NCI-H345 (cell line): ENCODE measurements around the gene KMT2B.
"Not testable (repeated sequence)": the region's sequence is repeated elsewhere in the genome, so short reads cannot be mapped to it uniquely, and the experiment has no call there.

Experiments used
- DNase-seq: peaks from one replicate; lab custom pipeline; 2025; lab: John Stamatoyannopoulos, UW

KMT2B gene

GRCh38 chr19:35710784-35711723 lies 6.7 kb upstream of the KMT2B start:
- no peak for DNase-seq

DNA sequence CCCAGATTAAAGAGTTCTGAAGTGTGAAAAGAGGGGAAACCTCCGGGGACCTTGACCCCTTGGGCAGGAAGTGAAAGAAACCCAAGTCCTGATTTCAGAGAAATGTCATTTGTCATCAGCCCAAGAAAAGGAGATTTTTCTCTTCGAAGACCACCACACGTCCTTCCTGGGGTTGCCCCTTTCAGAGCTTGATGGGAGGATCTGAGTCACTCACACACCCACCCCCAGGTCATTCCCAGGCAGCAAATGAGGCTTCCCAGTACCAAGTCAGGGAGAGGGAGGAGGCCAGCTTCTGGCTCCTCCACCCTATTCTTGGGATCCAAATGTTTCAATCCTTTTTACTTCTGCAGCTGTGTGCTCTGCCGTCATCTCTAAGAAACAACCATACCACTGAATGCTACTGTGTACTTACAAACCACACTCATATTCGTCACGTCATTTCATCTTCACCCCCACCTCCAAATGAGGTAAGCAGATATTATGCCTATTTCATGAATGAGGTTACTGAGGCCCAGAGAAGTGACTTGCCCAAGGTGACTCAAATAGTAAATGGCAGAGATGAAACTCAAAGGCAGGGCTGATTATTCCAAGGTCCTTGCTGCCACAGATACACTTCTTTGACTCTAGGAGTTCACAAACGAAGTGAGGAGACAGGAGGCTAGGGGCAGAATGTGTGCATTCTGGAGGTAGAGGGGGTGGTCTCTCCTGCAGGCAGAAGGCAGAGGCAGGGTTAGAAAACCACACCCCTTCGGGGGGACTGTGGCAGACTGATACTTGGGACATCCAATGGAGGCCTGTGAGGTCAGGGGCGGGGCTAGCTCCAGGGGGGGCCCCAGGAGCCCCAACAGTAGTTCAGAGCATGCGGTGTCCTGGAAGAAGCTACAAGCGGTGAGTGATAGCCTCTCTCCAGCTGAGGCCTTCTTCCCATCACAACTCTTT lies 5.0 kb upstream of the KMT2B start:
- DNase-seq: no peak

GRCh38 chr19:35713506-35713850 lies 4.3 kb upstream of the KMT2B start:
- no peak for DNase-seq

- DNase-seq: no peak
Observed at GRCh38 chr19:35713904-35714495, 3.8 kb upstream of the KMT2B start.

DNA sequence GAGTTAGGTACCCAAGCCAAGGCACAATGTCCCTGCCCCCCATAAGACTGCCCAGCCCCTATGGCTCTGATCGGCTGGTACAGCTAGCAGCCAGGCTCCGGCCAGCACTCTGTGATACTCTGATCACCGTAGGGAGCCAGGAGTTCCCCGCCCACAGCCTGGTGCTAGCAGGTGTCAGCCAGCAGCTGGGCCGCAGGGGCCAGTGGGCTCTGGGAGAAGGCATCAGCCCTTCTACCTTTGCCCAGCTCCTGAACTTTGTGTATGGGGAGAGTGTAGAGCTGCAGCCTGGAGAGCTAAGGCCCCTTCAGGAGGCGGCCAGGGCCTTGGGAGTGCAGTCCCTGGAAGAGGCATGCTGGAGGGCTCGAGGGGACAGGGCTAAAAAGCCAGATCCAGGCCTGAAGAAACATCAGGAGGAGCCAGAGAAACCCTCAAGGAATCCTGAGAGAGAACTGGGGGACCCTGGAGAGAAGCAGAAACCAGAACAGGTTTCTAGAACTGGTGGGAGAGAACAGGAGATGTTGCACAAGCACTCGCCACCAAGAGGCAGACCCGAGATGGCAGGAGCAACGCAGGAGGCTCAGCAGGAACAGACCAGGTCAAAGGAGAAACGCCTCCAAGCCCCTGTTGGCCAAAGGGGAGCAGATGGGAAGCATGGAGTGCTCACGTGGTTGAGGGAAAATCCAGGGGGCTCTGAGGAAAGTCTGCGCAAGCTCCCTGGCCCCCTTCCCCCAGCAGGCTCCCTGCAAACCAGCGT lies 3.0 kb upstream of the KMT2B start:
- peak; percentile 49 for DNase-seq

DNA sequence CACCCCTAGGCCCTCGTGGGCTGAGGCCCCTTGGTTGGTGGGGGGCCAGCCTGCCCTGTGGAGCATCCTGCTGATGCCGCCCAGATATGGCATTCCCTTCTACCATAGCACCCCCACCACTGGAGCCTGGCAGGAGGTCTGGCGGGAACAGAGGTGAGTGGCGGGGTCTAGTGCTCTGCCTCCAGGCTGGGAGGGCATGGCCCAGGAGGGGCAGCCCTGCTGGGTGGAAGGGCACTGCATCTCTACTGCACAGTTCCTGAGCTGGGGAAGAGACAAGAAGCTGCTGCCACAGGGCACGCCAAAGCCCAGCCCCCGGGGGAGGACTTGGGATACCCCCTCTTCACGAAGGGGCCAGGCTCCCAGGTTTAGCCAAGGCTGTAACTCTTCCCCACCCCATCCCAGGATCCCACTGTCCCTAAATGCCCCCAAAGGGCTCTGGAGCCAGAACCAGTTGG lies 2.4 kb upstream of the KMT2B start:
- DNase-seq: no peak

GRCh38 chr19:35715981-35716800 lies 1.6 kb upstream of the KMT2B start:
- peak; percentile 74 for DNase-seq

DNA sequence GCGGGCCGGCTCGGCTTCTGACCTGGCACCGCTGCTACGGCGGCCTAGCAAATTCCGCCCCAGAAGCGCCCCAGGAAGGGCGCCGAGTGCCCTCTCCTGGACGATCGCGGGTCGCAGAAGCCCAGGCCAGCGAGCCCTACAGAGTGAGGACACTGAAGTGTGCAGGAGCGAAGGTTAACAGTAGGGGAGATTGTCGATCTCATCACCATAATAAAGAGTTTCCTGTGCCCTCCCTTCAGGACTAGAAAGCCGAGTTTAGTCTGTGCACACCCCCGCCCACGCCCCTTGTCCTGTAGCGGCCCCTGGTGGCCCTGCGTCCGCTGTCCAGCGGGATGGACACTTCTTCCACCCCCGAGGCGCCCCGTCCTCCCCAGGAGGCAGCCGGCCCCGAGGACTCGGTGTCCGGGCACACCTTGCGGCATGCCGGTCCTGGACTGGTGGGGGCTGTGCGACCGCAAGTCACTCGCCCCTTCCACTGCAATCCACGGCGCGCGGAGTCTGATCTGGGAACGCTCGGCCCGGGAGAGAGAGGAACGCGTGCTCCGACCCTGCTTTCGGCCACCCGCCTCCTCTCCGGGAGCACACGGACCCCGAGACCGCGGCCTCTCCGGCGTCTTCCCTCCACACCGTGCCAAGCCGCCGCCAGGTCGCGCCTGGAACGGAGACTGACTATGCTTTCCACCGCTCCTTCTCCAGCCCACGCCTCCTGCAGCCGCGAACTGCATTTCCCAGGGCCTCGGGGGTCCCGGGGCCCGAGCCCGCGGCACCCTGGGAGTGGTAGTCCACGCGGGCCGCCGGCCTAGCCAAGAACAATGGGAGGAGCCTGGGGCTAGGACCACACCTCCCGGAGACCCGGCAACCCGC lies 770 bp upstream of the KMT2B start:
- peak; percentile 94 for DNase-seq

GRCh38 chr19:35718345-35719041 lies 690 bp downstream of the KMT2B start:
- peak; percentile 49 for DNase-seq

DNA sequence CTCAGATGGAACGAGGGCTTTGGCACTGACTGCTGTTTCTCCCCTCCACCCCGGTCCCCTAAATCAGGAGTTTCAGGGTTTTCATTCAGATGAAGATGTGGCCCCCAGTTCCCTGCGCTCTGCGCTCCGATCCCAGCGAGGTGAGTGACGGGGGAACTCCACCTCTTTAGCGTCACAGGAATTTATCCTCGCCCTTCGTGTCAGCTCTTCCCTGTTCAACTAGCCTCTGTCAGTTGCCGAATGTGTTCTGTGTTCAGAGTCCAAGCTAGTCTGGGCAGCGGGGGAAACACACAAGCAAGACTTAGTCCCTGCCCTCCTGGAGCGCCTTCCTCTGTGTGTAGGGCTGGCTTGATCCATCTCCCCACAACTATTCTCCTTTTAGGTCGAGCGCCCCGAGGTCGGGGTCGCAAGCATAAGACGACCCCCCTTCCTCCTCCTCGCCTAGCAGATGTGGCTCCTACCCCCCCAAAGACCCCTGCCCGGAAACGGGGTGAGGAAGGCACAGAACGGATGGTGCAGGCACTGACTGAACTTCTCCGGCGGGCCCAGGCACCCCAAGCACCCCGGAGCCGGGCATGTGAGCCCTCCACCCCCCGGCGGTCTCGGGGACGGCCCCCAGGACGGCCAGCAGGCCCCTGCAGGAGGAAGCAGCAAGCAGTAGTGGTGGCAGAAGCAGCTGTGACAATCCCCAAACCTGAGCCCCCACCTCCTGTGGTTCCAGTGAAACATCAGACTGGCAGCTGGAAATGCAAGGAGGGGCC lies 1.8 kb downstream of the KMT2B start:
- no peak for DNase-seq

DNA sequence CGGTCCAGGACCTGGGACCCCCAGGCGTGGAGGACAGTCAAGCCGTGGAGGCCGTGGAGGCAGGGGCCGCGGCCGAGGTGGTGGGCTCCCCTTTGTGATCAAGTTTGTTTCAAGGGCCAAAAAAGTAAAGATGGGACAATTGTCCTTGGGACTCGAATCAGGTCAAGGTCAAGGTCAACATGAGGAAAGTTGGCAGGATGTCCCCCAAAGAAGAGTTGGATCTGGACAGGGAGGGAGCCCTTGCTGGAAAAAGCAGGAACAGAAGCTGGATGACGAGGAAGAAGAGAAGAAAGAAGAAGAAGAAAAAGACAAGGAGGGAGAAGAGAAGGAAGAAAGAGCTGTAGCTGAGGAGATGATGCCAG lies 2.3 kb downstream of the KMT2B start:
- no peak for DNase-seq

- no peak for DNase-seq
Observed at GRCh38 chr19:35720648-35721047, 2.8 kb downstream of the KMT2B start.

- DNase-seq: no peak
Observed at GRCh38 chr19:35721374-35721773, 3.6 kb downstream of the KMT2B start.

GRCh38 chr19:35722461-35722860 lies 4.7 kb downstream of the KMT2B start:
- no peak for DNase-seq

DNA sequence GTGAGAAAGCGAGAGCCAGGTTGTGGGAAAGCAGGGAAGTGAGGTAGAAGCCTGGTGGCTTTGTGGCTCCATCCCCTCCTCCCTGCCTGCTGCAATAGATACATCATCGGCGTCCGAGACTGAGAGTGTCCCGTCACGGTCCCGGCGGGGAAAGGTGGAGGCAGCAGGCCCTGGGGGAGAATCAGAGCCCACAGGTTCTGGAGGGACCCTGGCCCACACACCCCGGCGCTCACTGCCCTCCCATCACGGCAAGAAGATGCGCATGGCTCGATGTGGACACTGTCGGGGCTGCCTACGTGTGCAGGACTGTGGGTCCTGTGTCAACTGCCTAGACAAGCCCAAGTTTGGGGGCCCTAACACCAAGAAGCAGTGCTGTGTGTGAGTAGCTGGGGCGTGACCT lies 5.1 kb downstream of the KMT2B start:
- no peak for DNase-seq

DNA sequence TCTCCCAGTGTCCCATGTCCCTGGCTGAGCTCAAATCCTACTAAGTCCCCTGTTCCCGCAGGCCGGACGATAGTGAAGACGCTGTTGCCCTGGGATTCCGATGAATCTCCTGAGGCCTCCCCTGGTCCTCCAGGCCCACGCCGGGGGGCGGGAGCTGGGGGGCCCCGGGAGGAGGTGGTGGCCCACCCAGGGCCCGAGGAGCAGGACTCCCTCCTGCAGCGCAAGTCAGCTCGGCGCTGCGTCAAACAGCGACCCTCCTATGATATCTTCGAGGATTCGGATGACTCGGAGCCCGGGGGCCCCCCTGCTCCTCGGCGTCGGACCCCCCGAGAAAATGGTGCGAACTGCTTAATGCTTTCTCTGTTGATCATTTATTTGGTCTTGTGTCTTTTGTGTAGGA lies 5.9 kb downstream of the KMT2B start:
- no peak for DNase-seq

GRCh38 chr19:35724132-35724531 lies 6.3 kb downstream of the KMT2B start:
- DNase-seq: not testable (repeated sequence)

DNA sequence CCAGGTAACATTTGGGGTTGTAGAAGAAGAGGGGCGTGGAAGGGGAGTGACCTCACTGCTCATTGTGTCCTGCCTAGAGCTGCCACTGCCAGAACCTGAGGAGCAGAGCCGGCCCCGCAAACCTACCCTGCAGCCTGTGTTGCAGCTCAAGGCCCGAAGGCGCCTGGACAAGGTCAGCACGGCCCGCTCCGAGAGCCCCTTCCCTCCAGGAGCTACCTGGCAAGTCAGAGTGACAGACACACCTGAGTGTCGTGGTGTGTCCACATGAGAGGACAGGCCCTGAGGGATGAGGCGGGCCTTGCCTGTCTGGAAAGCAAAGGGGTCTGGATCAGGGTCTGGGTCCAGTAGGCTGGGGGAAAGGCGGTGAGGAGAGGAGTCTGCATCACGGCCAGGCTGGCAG lies 6.8 kb downstream of the KMT2B start:
- no peak for DNase-seq
